Right renal cortex interstitium (tissue), 3 donors: Measurements from ENCODE around the gene TNNI3. TPM values are rescaled to one million over a fixed set of nuclear protein-coding genes. Genes with fewer than 3 reads are reported as not detected.
"Not testable (repeated sequence)": the region's sequence is repeated elsewhere in the genome, so short reads cannot be mapped to it uniquely, and the experiment has no call there.

Experiments
- DNase-seq, 3 donors: peaks; one replicate each; pipeline ENCODE4 v3.0.0-alpha.2; 2013; ENCODE audit warnings: low read depth in 3 of 3, low spot score in 2 of 3
- polyA plus RNA-seq, 3 donors: library from polyadenylated mRNA; unstranded; fragments of 120-200 nt; gene quantifications; one replicate each; pipeline ENCODE4 v1.2.1, GENCODE V29; 2013; ENCODE audit not compliant: insufficient read length in 3 of 3

TNNI3 gene
- polyA plus RNA-seq, 3 donors = 2.9 to 4.9 (median 4.8) TPM

- DNase-seq = no peak
Observed at GRCh38 chr19:55173714-55174409, 16.3 kb upstream of the TNNI3 start.

- no peak for DNase-seq
Observed at GRCh38 chr19:55173186-55173713, 15.7 kb upstream of the TNNI3 start.

- DNase-seq = no peak
Observed at GRCh38 chr19:55172741-55173140, 15.2 kb upstream of the TNNI3 start.

GRCh38 chr19:55172318-55172717 lies 14.8 kb upstream of the TNNI3 start:
- DNase-seq = not testable (repeated sequence)

GRCh38 chr19:55171440-55171839 lies 13.9 kb upstream of the TNNI3 start:
- DNase-seq = no peak

- DNase-seq = no peak
Observed at GRCh38 chr19:55169136-55169535, 11.6 kb upstream of the TNNI3 start.

- DNase-seq = peak; percentile 76 to 92 (median 83)
Observed at GRCh38 chr19:55166530-55167268, 9.2 kb upstream of the TNNI3 start, which contains the start of gene DNAAF3. DNAAF3 (minus strand) TSS chr19:55166613; CDS start chr19:55166413, 200 bp downstream.

GRCh38 chr19:55165952-55166529 lies 8.5 kb upstream of the TNNI3 start:
- DNase-seq = no peak

- no peak for DNase-seq
Observed at GRCh38 chr19:55161571-55162322, 4.2 kb upstream of the TNNI3 start.

- DNase-seq = no peak
Observed at GRCh38 chr19:55160986-55161365, 3.4 kb upstream of the TNNI3 start.

- DNase-seq = peak in 1 of 3 donors; percentile 62
Observed at GRCh38 chr19:55160128-55160985, 2.8 kb upstream of the TNNI3 start.

- DNase-seq = no peak
Observed at GRCh38 chr19:55158848-55159749, 1.6 kb upstream of the TNNI3 start.

GRCh38 chr19:55158423-55158822 lies 891 bp upstream of the TNNI3 start:
- DNase-seq = no peak

- no peak for DNase-seq
Observed at GRCh38 chr19:55156202-55157063, 1.1 kb downstream of the TNNI3 start.

GRCh38 chr19:55155784-55156183 lies 1.7 kb downstream of the TNNI3 start:
- DNase-seq = not testable (repeated sequence)

- DNase-seq = no peak
Observed at GRCh38 chr19:55153652-55154264, 3.8 kb downstream of the TNNI3 start.

GRCh38 chr19:55152017-55152416 lies 5.5 kb downstream of the TNNI3 start:
- DNase-seq = no peak
